Activated T-helper 17 cell treated with anti-CD3 and anti-CD28 coated beads, Interleukin-2, amount 50 U/mL, for 72 hours (primary cell): ENCODE results near the gene RNASE13. TPM values are rescaled to one million over a fixed set of nuclear protein-coding genes. Genes with fewer than 3 reads are reported as not detected.
"Not testable (repeated sequence)": the region's sequence is repeated elsewhere in the genome, so short reads cannot be mapped to it uniquely, and the experiment has no call there.

ENCODE experiments used
- ATAC-seq: fragments of 150-1000 bp; cut with Tn5 transposase; replicated peaks from 2 replicates; pipeline ENCODE4 v1.10.0; 2021; ENCODE audit warnings: mild to moderate bottlenecking, moderate library complexity
- H3K27ac Mint-ChIP-seq: one replicate; pipeline ENCODE4 v1.8.0; 2022; ENCODE audit warnings: mixed read lengths
- H3K27me3 Mint-ChIP-seq: one replicate; pipeline ENCODE4 v1.8.0; 2022; ENCODE audit warnings: mixed read lengths
- H3K36me3 Mint-ChIP-seq: one replicate; pipeline ENCODE4 v1.8.0; 2022; ENCODE audit warnings: low read depth, mild to moderate bottlenecking, mixed read lengths
- H3K4me1 Mint-ChIP-seq: one replicate; pipeline ENCODE4 v1.8.0; 2022; ENCODE audit warnings: mixed read lengths
- H3K4me3 Mint-ChIP-seq: one replicate; pipeline ENCODE4 v1.8.0; 2022; ENCODE audit warnings: mild to moderate bottlenecking, mixed read lengths
- H3K9me3 Mint-ChIP-seq: one replicate; pipeline ENCODE4 v1.8.0; 2022; ENCODE audit warnings: mixed read lengths
- total RNA-seq, 2 donors: library from RNA; stranded (reverse); gene quantifications; one replicate each; pipeline ENCODE4 v1.2.3, GENCODE V29; 2022

RNASE13 gene
- total RNA-seq, 2 donors from 2014 or later = not detected

DNA sequence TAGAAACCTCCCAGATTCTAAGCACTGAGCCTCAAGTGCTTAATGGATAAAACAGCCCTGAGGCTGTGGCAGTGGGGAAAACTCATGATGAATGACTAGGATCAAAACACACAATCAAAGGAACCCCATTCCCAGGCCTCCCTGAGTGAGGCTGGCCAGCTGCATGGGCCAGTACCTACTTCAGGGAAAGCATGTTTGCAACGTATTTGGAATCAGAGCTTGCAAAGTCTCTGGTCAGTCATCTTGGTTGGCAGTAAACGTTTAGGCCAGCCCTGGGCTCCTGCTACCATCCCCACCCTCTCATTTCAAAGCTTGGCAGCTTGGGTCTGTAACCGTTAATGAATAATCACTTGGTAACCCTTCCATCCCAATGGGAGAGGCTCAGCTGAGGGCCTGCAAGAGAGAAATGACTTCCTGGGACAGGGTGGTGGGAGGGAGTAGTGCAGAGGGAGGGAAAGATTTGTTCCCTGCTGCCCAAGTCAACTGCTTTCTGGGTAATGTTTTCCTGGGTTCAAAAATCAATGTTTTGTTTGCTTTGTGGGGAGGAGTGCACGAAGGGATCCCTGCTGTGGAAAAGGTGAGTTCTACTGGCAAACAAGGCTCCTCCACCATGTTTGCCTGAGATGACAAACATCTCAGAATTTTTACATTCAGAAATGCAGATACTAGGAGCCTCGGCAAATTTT lies 21.0 kb upstream of the RNASE13 start:
- no peaks in the 10 kb centered on the region for H3K9me3 Mint-ChIP-seq
- H3K27me3 Mint-ChIP-seq = peaks cover 15% of the 10 kb centered on the region
- no peaks in the 10 kb centered on the region for H3K36me3 Mint-ChIP-seq
- no peak overlapping the region for H3K27ac Mint-ChIP-seq
- no peaks in the 10 kb centered on the region for H3K4me1 Mint-ChIP-seq
- no peak for ATAC-seq
- H3K4me3 Mint-ChIP-seq = no peak overlapping the region

DNA sequence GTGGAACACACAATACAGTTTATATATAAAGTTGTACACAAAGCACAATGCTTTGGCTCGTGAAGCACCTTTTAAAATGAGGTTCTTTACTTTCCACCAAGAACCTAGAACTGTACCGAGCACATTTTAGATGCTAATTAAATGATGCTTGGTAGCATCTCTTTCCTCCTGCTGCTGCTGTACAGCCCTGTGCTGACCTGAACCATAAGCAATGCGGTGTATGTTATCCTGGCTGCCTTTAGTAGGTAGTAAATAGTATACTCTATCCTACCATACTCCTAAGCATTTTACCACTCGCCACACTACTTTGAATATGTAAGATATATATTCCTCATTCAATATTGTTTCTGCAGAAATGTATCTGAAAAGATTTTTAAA lies 20.1 kb upstream of the RNASE13 start:
- no peaks in the 10 kb centered on the region for H3K4me1 Mint-ChIP-seq
- H3K27me3 Mint-ChIP-seq = peaks cover 7% of the 10 kb centered on the region
- no peaks in the 10 kb centered on the region for H3K36me3 Mint-ChIP-seq
- no peaks in the 10 kb centered on the region for H3K9me3 Mint-ChIP-seq
- H3K4me3 Mint-ChIP-seq = no peak overlapping the region
- no peak overlapping the region for H3K27ac Mint-ChIP-seq
- no peak for ATAC-seq

DNA sequence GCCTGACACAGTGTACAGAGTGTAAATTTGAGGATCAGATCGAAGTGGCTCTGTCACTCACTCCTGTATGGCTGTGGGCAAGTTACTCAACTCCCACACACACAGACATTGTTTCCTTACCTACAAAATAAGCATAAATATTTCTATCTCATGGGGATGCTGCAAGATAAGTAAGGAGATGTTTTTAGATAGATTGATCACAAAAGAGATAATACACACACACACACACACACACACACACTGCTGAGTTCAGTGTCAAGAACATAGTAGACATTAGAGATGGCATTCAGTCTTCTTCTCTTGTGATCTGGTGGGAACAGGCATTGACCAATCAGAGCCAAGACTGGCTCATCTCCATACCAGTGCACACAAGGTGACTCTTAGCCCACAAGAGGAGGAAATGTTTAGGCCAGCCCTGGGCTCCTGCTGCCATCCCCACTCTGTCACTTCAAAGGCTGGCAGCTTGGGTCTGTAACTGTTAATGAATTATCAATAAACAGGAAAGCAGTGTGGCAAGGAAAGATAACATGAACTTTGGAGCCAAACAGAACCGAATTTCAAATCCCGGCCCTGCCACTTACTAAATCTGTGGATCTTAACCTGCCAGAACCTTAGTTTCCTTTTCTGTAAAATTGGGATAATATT lies 19.6 kb upstream of the RNASE13 start:
- Mint-ChIP-seq H3K9me3 (no peaks in the 10 kb centered on the region), H3K36me3 (no peaks in the 10 kb centered on the region), H3K27ac (no peak overlapping the region), H3K4me3 (no peak overlapping the region), H3K27me3 (peaks cover 5% of the 10 kb centered on the region), H3K4me1 (no peaks in the 10 kb centered on the region)
- ATAC-seq = peak; percentile 76

DNA sequence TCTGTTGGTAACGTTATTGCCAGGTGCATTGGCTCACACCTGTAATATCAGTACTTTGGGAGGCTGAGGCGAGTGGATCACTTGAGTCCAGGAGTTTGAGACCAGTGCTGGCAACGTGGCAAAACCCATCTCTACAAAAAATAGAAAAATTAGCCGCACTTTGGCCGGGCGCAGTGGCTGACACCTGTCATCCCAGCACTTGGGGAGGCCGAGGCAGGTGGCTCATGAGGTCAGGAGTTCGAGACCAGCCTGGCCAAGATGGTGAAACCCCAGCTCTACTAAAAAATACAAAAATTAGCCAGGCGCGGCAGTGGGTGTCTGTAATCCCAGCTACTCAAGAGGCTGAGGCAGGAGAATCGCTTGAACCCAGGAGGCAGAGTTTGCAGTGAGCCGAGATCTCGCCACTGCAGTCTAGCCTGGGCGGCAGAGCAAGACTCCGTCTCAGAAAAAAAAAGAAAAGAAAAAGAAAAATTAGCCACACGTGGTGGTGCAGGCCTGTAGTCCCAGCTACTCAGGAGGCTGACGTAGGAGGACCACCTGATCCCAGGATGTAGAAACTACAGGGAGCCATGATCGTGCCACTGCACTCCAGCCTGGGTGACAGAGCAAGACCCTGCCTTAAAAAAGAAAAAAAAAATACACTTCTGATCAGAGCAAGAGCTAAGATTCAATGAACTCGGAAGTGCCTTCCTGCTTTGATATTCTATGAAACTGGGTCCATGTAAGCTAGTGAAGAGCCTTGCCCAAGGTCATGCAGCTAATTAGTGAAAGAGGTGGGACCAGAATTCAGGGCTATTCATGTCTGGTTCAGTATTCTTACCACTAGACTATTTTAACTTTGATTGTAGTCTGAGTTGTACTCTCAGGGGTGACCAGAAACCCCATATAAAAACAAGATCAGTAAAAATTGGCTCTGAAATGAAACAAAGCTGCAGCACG lies 18.8 kb upstream of the RNASE13 start:
- Mint-ChIP-seq H3K27ac (no peak overlapping the region), H3K4me3 (no peak overlapping the region), H3K9me3 (no peaks in the 10 kb centered on the region), H3K36me3 (no peaks in the 10 kb centered on the region), H3K27me3 (peaks cover 5% of the 10 kb centered on the region), H3K4me1 (no peaks in the 10 kb centered on the region)
- no peak for ATAC-seq

DNA sequence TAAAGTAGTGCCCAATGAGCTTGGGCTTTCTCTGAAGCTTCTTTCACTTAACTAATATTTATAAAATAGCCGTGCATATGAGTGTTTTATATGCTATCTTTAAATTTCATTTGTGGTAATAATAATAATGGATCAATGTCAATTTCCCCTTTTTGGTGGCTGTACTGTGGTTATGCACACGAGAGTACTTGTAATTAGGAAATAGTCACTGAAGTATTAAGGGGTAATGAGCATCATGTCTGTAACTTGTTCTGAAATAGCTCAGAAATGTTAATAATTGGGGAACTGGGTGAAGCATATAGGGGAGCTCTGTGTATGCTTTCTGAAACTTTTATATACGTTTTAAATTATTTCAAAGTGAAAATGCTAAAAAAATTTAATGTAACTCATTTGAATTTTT lies 16.0 kb upstream of the RNASE13 start:
- Mint-ChIP-seq H3K9me3 (no peaks in the 10 kb centered on the region), H3K4me1 (no peaks in the 10 kb centered on the region), H3K36me3 (no peaks in the 10 kb centered on the region), H3K4me3 (no peak overlapping the region), H3K27ac (no peak overlapping the region), H3K27me3 (peaks cover 5% of the 10 kb centered on the region)
- ATAC-seq = no peak

DNA sequence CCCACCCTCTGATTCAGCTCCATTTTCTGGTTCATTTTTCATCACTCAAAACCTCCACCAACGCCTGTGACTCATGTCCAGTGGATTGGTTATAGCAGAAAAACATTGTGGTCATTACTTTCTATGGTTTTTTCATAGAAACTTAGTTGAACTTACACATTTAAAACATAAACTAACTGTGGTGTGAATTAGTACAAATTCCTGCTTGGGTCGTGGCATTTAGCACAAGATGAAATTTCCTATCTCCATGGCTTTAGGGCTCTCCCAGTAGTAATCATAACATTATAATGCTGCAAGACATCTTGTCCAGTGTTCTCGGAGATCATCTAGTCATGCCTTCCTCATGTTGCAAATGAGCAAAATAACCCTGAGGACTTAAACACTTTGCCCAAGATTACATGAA lies 14.7 kb upstream of the RNASE13 start:
- Mint-ChIP-seq H3K36me3 (no peaks in the 10 kb centered on the region), H3K4me1 (peaks cover 10% of the 10 kb centered on the region), H3K9me3 (no peaks in the 10 kb centered on the region), H3K4me3 (no peak overlapping the region), H3K27ac (no peak overlapping the region), H3K27me3 (peaks cover 5% of the 10 kb centered on the region)
- ATAC-seq = peak; percentile 72

DNA sequence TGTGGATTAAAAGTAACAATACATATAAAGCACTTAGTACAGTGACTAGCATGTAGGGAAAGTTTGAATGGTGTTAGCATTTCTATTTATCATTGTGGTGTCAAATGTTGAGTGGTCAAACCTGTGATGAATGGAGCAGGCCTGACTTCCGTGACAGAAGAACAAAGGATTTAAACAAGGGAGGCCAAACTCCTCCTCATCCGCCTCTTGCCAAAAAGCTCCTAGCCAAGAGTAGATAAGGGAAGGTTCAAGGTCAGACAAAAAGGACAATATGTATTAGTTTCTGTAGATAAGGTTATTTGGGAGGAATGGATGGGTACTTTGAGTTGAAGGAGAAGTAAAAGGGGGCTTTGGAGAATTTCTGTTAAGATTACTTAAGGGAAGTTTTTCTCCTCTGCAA lies 14.0 kb upstream of the RNASE13 start:
- Mint-ChIP-seq H3K36me3 (no peaks in the 10 kb centered on the region), H3K4me1 (peaks cover 12% of the 10 kb centered on the region), H3K9me3 (no peaks in the 10 kb centered on the region), H3K4me3 (no peak overlapping the region), H3K27ac (no peak overlapping the region), H3K27me3 (peaks cover 5% of the 10 kb centered on the region)
- ATAC-seq = no peak

DNA sequence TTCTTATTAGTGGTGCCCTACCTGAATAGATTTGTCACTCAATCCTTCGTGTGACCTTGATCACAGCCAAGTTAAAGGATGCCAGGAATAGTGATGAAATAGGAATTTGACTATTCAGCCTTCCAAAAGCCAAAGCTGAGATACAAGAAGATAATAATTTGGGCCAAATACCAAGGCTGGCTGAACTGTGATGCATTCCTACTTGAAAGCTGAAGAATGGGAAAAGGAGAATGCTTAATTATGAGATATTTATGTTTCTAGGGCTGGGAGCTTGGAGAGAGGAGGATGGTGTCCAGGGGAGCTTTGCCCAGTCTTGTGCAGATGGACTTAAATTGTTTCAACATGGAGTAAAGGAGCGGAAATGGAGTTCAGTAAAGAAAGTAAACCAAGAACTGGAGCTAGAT lies 12.8 kb upstream of the RNASE13 start:
- H3K36me3 Mint-ChIP-seq = no peaks in the 10 kb centered on the region
- H3K4me3 Mint-ChIP-seq = no peak overlapping the region
- no peak for ATAC-seq
- H3K27ac Mint-ChIP-seq = no peak overlapping the region
- H3K9me3 Mint-ChIP-seq = no peaks in the 10 kb centered on the region
- peaks cover 3% of the 10 kb centered on the region for H3K27me3 Mint-ChIP-seq
- H3K4me1 Mint-ChIP-seq = peaks cover 12% of the 10 kb centered on the region

DNA sequence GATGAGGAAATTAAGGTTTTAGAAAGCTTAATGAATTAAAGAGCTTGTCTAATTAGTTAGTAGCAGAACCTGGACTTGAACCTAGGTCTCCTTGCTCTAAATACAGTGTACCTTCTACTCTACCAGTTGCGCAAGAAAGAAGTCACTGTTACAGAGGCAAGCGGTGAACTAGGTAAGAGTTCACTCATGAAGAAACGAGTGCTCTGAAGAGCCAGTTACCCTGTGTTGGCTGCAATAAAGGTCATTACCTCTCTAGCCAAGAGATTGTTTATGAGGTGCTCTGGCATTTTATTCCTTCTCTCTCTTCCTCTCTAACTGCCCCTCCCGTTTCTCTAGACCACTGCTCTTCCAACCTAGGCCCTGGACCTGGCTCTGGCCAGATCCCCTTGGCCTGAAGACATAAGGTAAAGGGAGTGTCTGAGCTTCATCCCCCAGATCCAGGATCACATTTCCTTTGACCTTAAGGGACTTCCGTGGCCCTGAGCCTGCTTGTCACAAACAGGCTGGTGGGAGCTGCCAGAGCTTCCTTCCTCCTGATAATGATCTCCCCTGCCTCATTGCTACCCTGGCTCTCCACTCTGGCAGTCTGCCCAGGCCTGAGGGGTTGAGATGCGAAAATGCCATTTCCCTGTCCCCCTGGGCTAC lies 9.5 kb upstream of the RNASE13 start:
- ATAC-seq = no peak
- no peaks in the 10 kb centered on the region for H3K27me3 Mint-ChIP-seq
- H3K4me3 Mint-ChIP-seq = no peak overlapping the region
- H3K36me3 Mint-ChIP-seq = no peaks in the 10 kb centered on the region
- H3K4me1 Mint-ChIP-seq = peaks cover 12% of the 10 kb centered on the region
- H3K27ac Mint-ChIP-seq = peak overlapping the region; percentile 51
- H3K9me3 Mint-ChIP-seq = no peaks in the 10 kb centered on the region

DNA sequence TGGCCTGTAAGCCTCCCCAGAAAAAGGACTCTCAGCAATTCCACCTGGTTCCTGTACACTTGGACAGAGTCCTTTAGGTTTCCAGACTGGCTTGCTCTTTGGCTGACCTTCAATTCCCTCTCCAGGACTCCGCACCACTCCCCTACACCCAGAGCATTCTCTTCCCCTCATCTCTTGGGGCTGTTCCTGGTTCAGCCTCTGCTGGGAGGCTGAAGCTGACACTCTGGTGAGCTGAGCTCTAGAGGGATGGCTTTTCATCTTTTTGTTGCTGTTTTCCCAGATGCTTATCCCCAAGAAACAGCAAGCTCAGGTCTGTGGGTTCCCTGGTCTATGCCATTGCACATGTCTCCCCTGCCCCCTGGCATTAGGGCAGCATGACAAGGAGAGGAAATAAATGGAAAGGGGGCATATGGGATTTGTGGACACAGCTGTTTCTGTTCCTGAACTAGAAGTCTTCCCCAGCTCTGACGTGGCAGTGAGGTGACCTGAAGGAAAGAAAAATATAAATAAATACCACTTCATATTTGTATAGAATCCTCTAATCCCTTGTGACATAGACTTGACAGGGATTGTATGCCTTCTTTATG lies 8.9 kb upstream of the RNASE13 start:
- no peak for ATAC-seq
- no peak overlapping the region for H3K27ac Mint-ChIP-seq
- H3K4me1 Mint-ChIP-seq = peaks cover 12% of the 10 kb centered on the region
- no peak overlapping the region for H3K4me3 Mint-ChIP-seq
- no peaks in the 10 kb centered on the region for H3K36me3 Mint-ChIP-seq
- H3K27me3 Mint-ChIP-seq = no peaks in the 10 kb centered on the region
- no peaks in the 10 kb centered on the region for H3K9me3 Mint-ChIP-seq

DNA sequence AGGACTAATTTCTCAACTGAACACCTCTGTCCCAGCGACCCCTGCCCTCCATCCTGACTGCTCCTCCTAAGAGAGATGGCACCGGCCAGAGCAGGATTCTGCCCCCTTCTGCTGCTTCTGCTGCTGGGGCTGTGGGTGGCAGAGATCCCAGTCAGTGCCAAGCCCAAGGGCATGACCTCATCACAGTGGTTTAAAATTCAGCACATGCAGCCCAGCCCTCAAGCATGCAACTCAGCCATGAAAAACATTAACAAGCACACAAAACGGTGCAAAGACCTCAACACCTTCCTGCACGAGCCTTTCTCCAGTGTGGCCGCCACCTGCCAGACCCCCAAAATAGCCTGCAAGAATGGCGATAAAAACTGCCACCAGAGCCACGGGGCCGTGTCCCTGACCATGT lies 8.3 kb upstream of the RNASE13 start:
- ATAC-seq = no peak
- H3K27me3 Mint-ChIP-seq = no peaks in the 10 kb centered on the region
- no peak overlapping the region for H3K4me3 Mint-ChIP-seq
- no peak overlapping the region for H3K27ac Mint-ChIP-seq
- H3K36me3 Mint-ChIP-seq = no peaks in the 10 kb centered on the region
- peaks cover 12% of the 10 kb centered on the region for H3K4me1 Mint-ChIP-seq
- no peaks in the 10 kb centered on the region for H3K9me3 Mint-ChIP-seq

DNA sequence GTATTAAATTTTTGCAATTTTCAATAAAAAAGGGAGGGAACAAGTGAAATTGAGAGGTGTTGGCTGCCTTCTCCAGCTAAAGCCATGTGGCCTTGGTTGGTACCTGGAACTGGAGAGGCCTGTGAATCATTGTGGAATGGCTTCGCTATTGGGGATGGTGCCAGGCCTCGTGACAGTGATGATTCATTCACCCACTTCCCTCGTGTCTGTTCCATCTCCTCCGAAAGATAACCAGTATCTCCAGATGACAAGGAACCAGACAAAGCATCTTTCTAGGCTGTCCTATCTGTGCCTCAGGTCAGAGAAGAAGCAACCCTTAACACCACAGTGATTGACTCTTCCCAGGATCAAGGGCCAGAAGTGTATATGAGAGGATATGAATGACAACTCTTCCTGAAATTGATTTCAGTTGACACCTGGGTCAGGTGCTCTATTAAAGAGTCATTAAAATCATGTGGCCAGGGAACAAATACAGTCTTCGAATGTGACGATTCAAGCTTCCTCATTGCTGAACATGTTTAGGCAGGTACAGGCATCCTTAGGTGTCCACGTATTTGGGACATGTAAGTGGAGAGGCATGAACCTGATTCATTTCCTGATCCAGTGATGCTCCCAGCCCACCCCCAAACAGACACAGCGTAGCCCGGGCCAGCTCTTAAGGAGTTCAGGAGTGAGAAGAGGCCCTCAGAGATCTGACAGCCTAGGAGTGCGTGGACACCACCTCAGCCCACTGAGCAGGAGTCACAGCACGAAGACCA lies 7.2 kb upstream of the RNASE13 start, which contains the start of gene RNASE7:
RNASE7 (plus strand) TSS at position 687 of the 758 bp plus-strand sequence. CDS start 631 bp downstream, outside the sequence.
- H3K36me3 Mint-ChIP-seq = no peaks in the 10 kb centered on the region
- no peaks in the 10 kb centered on the region for H3K27me3 Mint-ChIP-seq
- H3K4me1 Mint-ChIP-seq = peaks cover 12% of the 10 kb centered on the region
- H3K27ac Mint-ChIP-seq = no peak within 1 kb of the TSS
- peak; percentile 49 for ATAC-seq
- H3K4me3 Mint-ChIP-seq = no peak within 1 kb of the TSS
- no peaks in the 10 kb centered on the region for H3K9me3 Mint-ChIP-seq

DNA sequence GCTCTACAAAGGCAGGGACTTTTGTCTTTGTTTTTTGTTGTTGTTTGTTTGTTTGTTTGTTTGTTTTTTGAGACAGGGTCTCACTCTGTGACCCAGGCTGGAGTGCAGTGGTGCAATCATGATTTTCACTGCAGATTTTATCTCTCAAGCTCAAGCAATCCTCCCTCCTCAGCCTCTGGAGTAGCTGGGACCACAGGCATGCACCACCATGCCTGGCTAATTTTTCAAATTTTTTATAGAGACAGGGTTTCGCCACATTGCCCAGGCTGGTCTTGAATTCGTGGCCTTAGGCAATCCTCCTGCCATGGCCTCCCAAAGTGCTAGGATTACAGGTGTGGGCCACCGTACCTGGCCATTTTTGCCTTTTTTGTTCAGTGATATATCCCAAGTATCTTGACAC lies 6.3 kb upstream of the RNASE13 start:
- not testable (repeated sequence) for H3K27me3 Mint-ChIP-seq, ATAC-seq, H3K36me3 Mint-ChIP-seq, H3K4me3 Mint-ChIP-seq, H3K9me3 Mint-ChIP-seq
- H3K27ac Mint-ChIP-seq = peak overlapping the region; percentile 15
- peaks cover 12% of the 10 kb centered on the region for H3K4me1 Mint-ChIP-seq
